Activated T-cell treated with anti-CD3 and anti-CD28 coated beads, Interleukin-2, amount 50 U/mL, for 4 hours (primary cell): ENCODE results near the gene PHOSPHO1. TPM values are rescaled to one million over a fixed set of nuclear protein-coding genes. Genes with fewer than 3 reads are reported as not detected.

ENCODE experiments used
- ATAC-seq, 2 donors: fragments of 200-7000 bp; cut with Tn5 transposase; one replicate each; pipeline ENCODE4 v1.10.0; 2021
- DNase-seq: peaks from one replicate; pipeline ENCODE4 v3.0.0-alpha.2; 2020
- H3K27me3 Mint-ChIP-seq: one replicate; pipeline ENCODE4 v1.8.0; 2021; ENCODE audit warnings: low read depth, mixed read lengths
- H3K36me3 Mint-ChIP-seq: one replicate; pipeline ENCODE4 v1.8.0; 2022; ENCODE audit warnings: mixed read lengths; ENCODE audit not compliant: insufficient read depth
- H3K4me1 Mint-ChIP-seq: one replicate; pipeline ENCODE4 v1.8.0; 2021; ENCODE audit warnings: low read depth, mixed read lengths
- H3K4me3 Mint-ChIP-seq: one replicate; pipeline ENCODE4 v1.8.0; 2021; ENCODE audit warnings: mild to moderate bottlenecking, moderate library complexity, mixed read lengths
- H3K9me3 Mint-ChIP-seq: one replicate; pipeline ENCODE4 v1.8.0; 2021; ENCODE audit warnings: mixed read lengths
- total RNA-seq, 3 donors: library from RNA; stranded (reverse); gene quantifications; one replicate each; pipeline ENCODE4 v1.2.1, GENCODE V29; 2021

Gene PHOSPHO1
- total RNA-seq, 3 donors from 2014 or later = 0.23 TPM; not detected in 2

GRCh38 chr17:49217651-49218413 is 12.8 kb downstream of the PHOSPHO1 start:
- no peaks in the 10 kb centered on the region for H3K9me3 Mint-ChIP-seq
- no peaks in the 10 kb centered on the region for H3K27me3 Mint-ChIP-seq
- DNase-seq (peak; percentile 55), ATAC-seq (peak; percentile 67 to 69)
- peaks cover 12% of the 10 kb centered on the region for H3K36me3 Mint-ChIP-seq
- peaks cover 68% of the 10 kb centered on the region for H3K4me1 Mint-ChIP-seq
- H3K4me3 Mint-ChIP-seq = peak overlapping the region; percentile 66

GRCh38 chr17:49216953-49217650 is 13.5 kb downstream of the PHOSPHO1 start:
- DNase-seq (no peak), ATAC-seq (no peak)
- H3K27me3 Mint-ChIP-seq = no peaks in the 10 kb centered on the region
- peaks cover 9% of the 10 kb centered on the region for H3K36me3 Mint-ChIP-seq
- H3K4me1 Mint-ChIP-seq = peaks cover 73% of the 10 kb centered on the region
- no peak overlapping the region for H3K4me3 Mint-ChIP-seq
- no peaks in the 10 kb centered on the region for H3K9me3 Mint-ChIP-seq

GRCh38 chr17:49216482-49216881 is 14.1 kb downstream of the PHOSPHO1 start:
- H3K9me3 Mint-ChIP-seq = no peaks in the 10 kb centered on the region
- DNase-seq = no peak
- no peaks in the 10 kb centered on the region for H3K27me3 Mint-ChIP-seq
- H3K4me3 Mint-ChIP-seq = peak overlapping the region; percentile 40
- ATAC-seq = no peak
- peaks cover 7% of the 10 kb centered on the region for H3K36me3 Mint-ChIP-seq
- H3K4me1 Mint-ChIP-seq = peaks cover 75% of the 10 kb centered on the region

- H3K9me3 Mint-ChIP-seq = no peaks in the 10 kb centered on the region
- no peaks in the 10 kb centered on the region for H3K27me3 Mint-ChIP-seq
- ATAC-seq (no peak), DNase-seq (no peak)
- peaks cover 5% of the 10 kb centered on the region for H3K36me3 Mint-ChIP-seq
- peaks cover 84% of the 10 kb centered on the region for H3K4me1 Mint-ChIP-seq
- peak overlapping the region; percentile 24 for H3K4me3 Mint-ChIP-seq
Observed at GRCh38 chr17:49214676-49215360, 15.8 kb downstream of the PHOSPHO1 start.

GRCh38 chr17:49213847-49214246 is 16.7 kb downstream of the PHOSPHO1 start:
- ATAC-seq (no peak), DNase-seq (no peak)
- no peaks in the 10 kb centered on the region for H3K9me3 Mint-ChIP-seq
- H3K4me1 Mint-ChIP-seq = peaks cover 84% of the 10 kb centered on the region
- peaks cover 5% of the 10 kb centered on the region for H3K36me3 Mint-ChIP-seq
- peak overlapping the region; percentile 29 for H3K4me3 Mint-ChIP-seq
- H3K27me3 Mint-ChIP-seq = no peaks in the 10 kb centered on the region

GRCh38 chr17:49213399-49213798 is 17.2 kb downstream of the PHOSPHO1 start:
- Mint-ChIP-seq H3K27me3 (no peaks in the 10 kb centered on the region), H3K4me1 (peaks cover 85% of the 10 kb centered on the region), H3K36me3 (peaks cover 5% of the 10 kb centered on the region), H3K4me3 (peak overlapping the region; percentile 28), H3K9me3 (no peaks in the 10 kb centered on the region)
- no peak for ATAC-seq
- no peak for DNase-seq

- ATAC-seq = peak; percentile 93 to 95
- H3K36me3 Mint-ChIP-seq = peaks cover 7% of the 10 kb centered on the region
- H3K4me1 Mint-ChIP-seq = peaks cover 64% of the 10 kb centered on the region
Observed at GRCh38 chr17:49210158-49211029, 20.2 kb downstream of the PHOSPHO1 start, which contains the start of the genes ABI3 and GNGT2. Gene ABI3, plus strand, starts transcription at chr17:49210707. Its CDS starts 18 bp downstream, at chr17:49210725. Gene GNGT2, minus strand, starts transcription at chr17:49210574. Its CDS starts 3,152 bp downstream, at chr17:49207422.

GRCh38 chr17:49209061-49209571 is 21.5 kb downstream of the PHOSPHO1 start:
- Mint-ChIP-seq H3K4me1 (peaks cover 54% of the 10 kb centered on the region), H3K4me3 (peak overlapping the region; percentile 84), H3K27me3 (no peaks in the 10 kb centered on the region), H3K36me3 (peaks cover 2% of the 10 kb centered on the region), H3K9me3 (no peaks in the 10 kb centered on the region)
- DNase-seq (no peak), ATAC-seq (peak in 1 of 2 donors; percentile 13)

More at GRCh38 chr17:49210158-49211029, 20.2 kb downstream of the PHOSPHO1 start, which contains the start of the genes ABI3 and GNGT2:
- peak within 1 kb of the TSS; percentile 84 for H3K4me3 Mint-ChIP-seq
- peak; percentile 51 for DNase-seq
- H3K9me3 Mint-ChIP-seq = no peaks in the 10 kb centered on the region
- H3K27me3 Mint-ChIP-seq = no peaks in the 10 kb centered on the region

GRCh38 chr17:49204516-49204915 is 26.1 kb downstream of the PHOSPHO1 start:
- Mint-ChIP-seq H3K36me3 (peaks cover 2% of the 10 kb centered on the region), H3K4me1 (peaks cover 15% of the 10 kb centered on the region), H3K9me3 (no peaks in the 10 kb centered on the region), H3K27me3 (no peaks in the 10 kb centered on the region), H3K4me3 (no peak overlapping the region)
- no peak for DNase-seq
- ATAC-seq = no peak

- Mint-ChIP-seq H3K9me3 (no peaks in the 10 kb centered on the region), H3K4me3 (no peak overlapping the region), H3K36me3 (peaks cover 2% of the 10 kb centered on the region), H3K27me3 (no peaks in the 10 kb centered on the region), H3K4me1 (peaks cover 8% of the 10 kb centered on the region)
- ATAC-seq = no peak
- no peak for DNase-seq
Observed at GRCh38 chr17:49203796-49204195, 26.8 kb downstream of the PHOSPHO1 start.

- Mint-ChIP-seq H3K4me1 (no peaks in the 10 kb centered on the region), H3K9me3 (no peaks in the 10 kb centered on the region), H3K36me3 (peaks cover 2% of the 10 kb centered on the region), H3K4me3 (no peak overlapping the region), H3K27me3 (no peaks in the 10 kb centered on the region)
- ATAC-seq = no peak
- DNase-seq = no peak
Observed at GRCh38 chr17:49201481-49201927, 29.1 kb downstream of the PHOSPHO1 start.

- no peaks in the 10 kb centered on the region for H3K27me3 Mint-ChIP-seq
- no peaks in the 10 kb centered on the region for H3K9me3 Mint-ChIP-seq
- H3K4me1 Mint-ChIP-seq = peaks cover 5% of the 10 kb centered on the region
- DNase-seq (no peak), ATAC-seq (no peak)
- H3K36me3 Mint-ChIP-seq = no peaks in the 10 kb centered on the region
- H3K4me3 Mint-ChIP-seq = no peak overlapping the region
Observed at GRCh38 chr17:49200423-49201083, 30.0 kb downstream of the PHOSPHO1 start.

GRCh38 chr17:49198211-49198610 is 32.4 kb downstream of the PHOSPHO1 start:
- H3K9me3 Mint-ChIP-seq = no peaks in the 10 kb centered on the region
- H3K4me3 Mint-ChIP-seq = no peak overlapping the region
- H3K27me3 Mint-ChIP-seq = no peaks in the 10 kb centered on the region
- DNase-seq (no peak), ATAC-seq (no peak)
- H3K4me1 Mint-ChIP-seq = peaks cover 20% of the 10 kb centered on the region
- no peaks in the 10 kb centered on the region for H3K36me3 Mint-ChIP-seq
